ENCODE data around the gene ENKD1. TPM values are rescaled to one million over a fixed set of nuclear protein-coding genes. Genes with fewer than 3 reads are reported as not detected.
A peak's percentile ranks its signal among the peaks of the same experiment; 100 is the strongest.

ENKD1 gene
- total RNA-seq, 2 donors from 2014 or later = 68.0 to 91.0 TPM

GRCh38 chr16:67667817-67668494, 1.4 kb upstream of the ENKD1 start:
- intact Hi-C loops (cut with DNase I) = no loop called here
- WGBS, 2 donors = 12 to 16% methylated on average over 10 to 18 of the region's 18 CpGs

DNA sequence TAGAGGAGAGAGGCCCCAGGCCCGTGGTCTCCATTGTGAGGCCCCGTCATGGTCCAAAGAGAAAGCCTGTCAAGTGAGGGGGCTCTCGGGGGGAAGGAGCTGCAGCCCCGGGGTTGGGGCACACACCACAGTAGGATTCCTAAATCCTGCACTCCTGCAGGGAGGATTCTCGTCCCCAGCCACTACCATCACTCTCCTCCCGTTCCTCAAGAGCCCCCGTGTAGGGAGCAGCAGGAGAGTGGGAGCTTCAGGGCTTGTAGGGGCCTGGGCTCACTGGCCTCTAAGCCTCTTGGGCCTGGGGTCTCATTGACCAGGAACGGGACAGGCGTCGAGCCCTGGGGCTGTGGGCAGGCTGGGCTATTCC, 885 bp upstream of the ENKD1 start:
- no peaks in the 10 kb centered on the region for H3K9me3 ChIP-seq
- H3K4me3 ChIP-seq = no peak overlapping the region
- 46 to 80% methylated on average over 3 to 10 of the region's 10 CpGs for WGBS, 2 donors
- ATAC-seq = no peak
- H3K4me1 ChIP-seq = peaks cover 53% of the 10 kb centered on the region
- no peaks in the 10 kb centered on the region for H3K27me3 ChIP-seq
- H3K27ac ChIP-seq = peak overlapping the region; percentile 4 to 97 (median 90)
- DNase-seq = no peak
- TF ChIP-seq, protein P1, sequence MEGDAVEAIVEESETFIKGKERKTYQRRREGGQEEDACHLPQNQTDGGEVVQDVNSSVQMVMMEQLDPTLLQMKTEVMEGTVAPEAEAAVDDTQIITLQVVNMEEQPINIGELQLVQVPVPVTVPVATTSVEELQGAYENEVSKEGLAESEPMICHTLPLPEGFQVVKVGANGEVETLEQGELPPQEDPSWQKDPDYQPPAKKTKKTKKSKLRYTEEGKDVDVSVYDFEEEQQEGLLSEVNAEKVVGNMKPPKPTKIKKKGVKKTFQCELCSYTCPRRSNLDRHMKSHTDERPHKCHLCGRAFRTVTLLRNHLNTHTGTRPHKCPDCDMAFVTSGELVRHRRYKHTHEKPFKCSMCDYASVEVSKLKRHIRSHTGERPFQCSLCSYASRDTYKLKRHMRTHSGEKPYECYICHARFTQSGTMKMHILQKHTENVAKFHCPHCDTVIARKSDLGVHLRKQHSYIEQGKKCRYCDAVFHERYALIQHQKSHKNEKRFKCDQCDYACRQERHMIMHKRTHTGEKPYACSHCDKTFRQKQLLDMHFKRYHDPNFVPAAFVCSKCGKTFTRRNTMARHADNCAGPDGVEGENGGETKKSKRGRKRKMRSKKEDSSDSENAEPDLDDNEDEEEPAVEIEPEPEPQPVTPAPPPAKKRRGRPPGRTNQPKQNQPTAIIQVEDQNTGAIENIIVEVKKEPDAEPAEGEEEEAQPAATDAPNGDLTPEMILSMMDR (IDR thresholded peaks at IDR 0.05) = no peak
- no peak for TF ChIP-seq POLR2A (IDR thresholded peaks at IDR 0.05)
- intact Hi-C loops (cut with DNase I) = no loop called here
- H3K36me3 ChIP-seq (replicated peaks in 1 of 2; ENCODE audit: insufficient read depth in 1 of 2, low read depth in 2 of 2) = no peaks in the 10 kb centered on the region

More at GRCh38 chr16:67667817-67668494, 1.4 kb upstream of the ENKD1 start:
- DNase-seq (peak; percentile 88 to 95 (median 93)), ATAC-seq (peak; percentile 76)
- no peaks in the 10 kb centered on the region for H3K36me3 ChIP-seq (replicated peaks in 1 of 2; ENCODE audit: insufficient read depth in 1 of 2, low read depth in 2 of 2)
- no peaks in the 10 kb centered on the region for H3K27me3 ChIP-seq
- peak in 1 of 3 donors; percentile 20 for TF ChIP-seq POLR2A (IDR thresholded peaks at IDR 0.05)
- TF ChIP-seq, protein P1 (IDR thresholded peaks at IDR 0.05) = peak; percentile 72 to 99 (median 98)
- H3K4me3 ChIP-seq = no peak overlapping the region
- H3K27ac ChIP-seq = peak overlapping the region; percentile 25 to 97 (median 90)
- H3K4me1 ChIP-seq = peaks cover 50% of the 10 kb centered on the region
- H3K9me3 ChIP-seq = no peaks in the 10 kb centered on the region

GRCh38 chr16:67666032-67666551, 458 bp downstream of the ENKD1 start:
- Histone ChIP-seq H3K27me3 (no peaks in the 10 kb centered on the region), H3K4me1 (peaks cover 66% of the 10 kb centered on the region), H3K9me3 (no peaks in the 10 kb centered on the region), H3K36me3 (replicated peaks in 1 of 2; ENCODE audit: insufficient read depth in 1 of 2, low read depth in 2 of 2) (no peaks in the 10 kb centered on the region), H3K4me3 (peak overlapping the region; percentile 44 to 73), H3K27ac (peak overlapping the region; percentile 87 to 97 (median 93))
- ATAC-seq (peak; percentile 6), DNase-seq (peak; percentile 64 to 70 (median 69))
- TF ChIP-seq, protein P1 (IDR thresholded peaks at IDR 0.05) = no peak
- peak in 1 of 3 donors; percentile 26 for TF ChIP-seq POLR2A (IDR thresholded peaks at IDR 0.05)
- WGBS, 2 donors = 0 to 1% methylated on average over 2 to 43 of the region's 46 CpGs
- intact Hi-C loops (cut with DNase I) = no loop called here

DNA sequence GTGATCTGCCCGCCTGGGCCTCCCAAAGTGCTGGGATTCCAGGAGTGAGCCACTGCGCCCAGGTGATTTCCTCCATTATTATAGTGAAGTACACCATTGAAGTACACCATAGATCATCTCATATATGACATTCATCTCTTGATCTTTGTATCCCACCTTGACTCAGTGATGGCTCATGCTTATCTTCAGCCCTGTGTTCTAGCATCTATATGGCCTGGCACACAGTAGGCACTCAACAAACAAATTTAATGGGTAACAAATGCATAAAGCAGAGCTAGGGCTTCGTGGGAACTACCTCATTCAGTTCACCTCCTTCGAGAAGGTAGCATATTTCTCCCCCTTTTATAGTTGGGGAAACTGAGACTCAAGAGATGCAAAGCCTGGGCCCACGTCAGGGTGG, 952 bp downstream of the ENKD1 start:
- Histone ChIP-seq H3K4me1 (peaks cover 68% of the 10 kb centered on the region), H3K4me3 (peak overlapping the region; percentile 44 to 73), H3K9me3 (no peaks in the 10 kb centered on the region), H3K36me3 (replicated peaks in 1 of 2; ENCODE audit: insufficient read depth in 1 of 2, low read depth in 2 of 2) (no peaks in the 10 kb centered on the region), H3K27ac (peak overlapping the region; percentile 87 to 97 (median 93)), H3K27me3 (no peaks in the 10 kb centered on the region)
- WGBS, 2 donors = 31 to 37% methylated on average over 5 of the region's 5 CpGs
- DNase-seq (no peak), ATAC-seq (no peak)
- intact Hi-C loops (cut with DNase I) = no loop called here
- TF ChIP-seq, protein P1 (IDR thresholded peaks at IDR 0.05) = no peak
- TF ChIP-seq POLR2A (IDR thresholded peaks at IDR 0.05) = no peak
